ENCODE results near the gene LSM4.

GRCh38 chr19:18298601-18299000 is 24.3 kb downstream of the LSM4 start:
- TF ChIP-seq CTCF (conservative IDR thresholded peaks at IDR 0.05; ENCODE audit: low read depth, low read length) (no peak), EZH2phosphoT487 (IDR thresholded peaks at IDR 0.05; ENCODE audit: borderline replicate concordance, low read length) (no peak), EZH2 (IDR thresholded peaks at IDR 0.05; ENCODE audit: low read length, unreplicated experiment) (no peak)

Data from PC-3 (cell line).